Measurements from ENCODE around the gene SPANXN4. TPM values are rescaled to one million over a fixed set of nuclear protein-coding genes. Genes with fewer than 3 reads are reported as not detected.

Gene SPANXN4
- total RNA-seq: not detected
- not detected for polyA plus RNA-seq

- TF ChIP-seq HNF4G (IDR thresholded peaks at IDR 0.05): no peak
- TF ChIP-seq MAX (IDR thresholded peaks at IDR 0.05): no peak
- TF ChIP-seq ATF3 (IDR thresholded peaks at IDR 0.05): no peak
- no peak for TF ChIP-seq CTCF (IDR thresholded peaks at IDR 0.05; ENCODE audit: low read depth, low read length, missing input control)
- no peak for TF ChIP-seq JUND (IDR thresholded peaks at IDR 0.05)
- no peak for TF ChIP-seq REST (IDR thresholded peaks at IDR 0.05)
- no peak for TF ChIP-seq TAF1 (conservative IDR thresholded peaks at IDR 0.05)
- TF ChIP-seq RXRA (IDR thresholded peaks at IDR 0.05): no peak
- TF ChIP-seq HNF4A (conservative IDR thresholded peaks at IDR 0.05): no peak
- TF ChIP-seq SP1 (IDR thresholded peaks at IDR 0.05): no peak
- no peak for TF ChIP-seq GABPA (IDR thresholded peaks at IDR 0.05 in 1 of 2, conservative IDR thresholded peaks at IDR 0.05 in 1 of 2)
- no peak for TF ChIP-seq YY1 (IDR thresholded peaks at IDR 0.05)
- no peak for TF ChIP-seq FOXA1 (IDR thresholded peaks at IDR 0.05)
- no peaks in the 10 kb centered on the region for H3K27me3 ChIP-seq (ENCODE audit: control insufficient read depth in 4 of 4, insufficient read depth in 4 of 4, low read length in 3 of 4)
- no peaks in the 10 kb centered on the region for H3K4me1 ChIP-seq (ENCODE audit: control insufficient read depth in 4 of 4, insufficient read depth in 4 of 4, low read length in 3 of 4)
- H3K27ac ChIP-seq (ENCODE audit: low read depth in 1 of 2, low read length in 2 of 2): no peak within 1 kb of the TSS
- no peak within 1 kb of the TSS for H3K4me3 ChIP-seq (ENCODE audit: low read depth in 1 of 3, low read length in 3 of 3)
- 74% methylated on average over 2 of the region's 2 CpGs for WGBS
- DNase-seq (ENCODE audit: low spot score): no peak
- no peak within 1 kb of the TSS for H3K9ac ChIP-seq (ENCODE audit: low read depth in 1 of 2, low read length in 2 of 2)
- H3K9me3 ChIP-seq (ENCODE audit: control insufficient read depth in 4 of 4, low read length in 3 of 4): peaks cover 0 to 2% (median 0%) of the 10 kb centered on the region in 4 donors
- no peaks in the 10 kb centered on the region for H3K36me3 ChIP-seq (ENCODE audit: control insufficient read depth in 4 of 4, insufficient read depth in 3 of 4, low read depth in 1 of 4, low read length in 3 of 4)
Observed at GRCh38 chrX:143025628-143026027, at the start of gene SPANXN4. Gene SPANXN4, plus strand, starts transcription at chrX:143025928. Its CDS starts 87 bp downstream, at chrX:143026015.

GRCh38 chrX:142977128-142977914 lies 48.4 kb upstream of the SPANXN4 start:
- H3K4me1 ChIP-seq (ENCODE audit: control insufficient read depth in 4 of 4, insufficient read depth in 4 of 4, low read length in 3 of 4): no peaks in the 10 kb centered on the region
- H3K27me3 ChIP-seq (ENCODE audit: control insufficient read depth in 4 of 4, insufficient read depth in 4 of 4, low read length in 3 of 4): no peaks in the 10 kb centered on the region
- no peak for TF ChIP-seq SP1 (IDR thresholded peaks at IDR 0.05)
- no peak for TF ChIP-seq REST (IDR thresholded peaks at IDR 0.05)
- TF ChIP-seq RXRA (IDR thresholded peaks at IDR 0.05): no peak
- TF ChIP-seq JUND (IDR thresholded peaks at IDR 0.05): no peak
- TF ChIP-seq YY1 (IDR thresholded peaks at IDR 0.05): no peak
- TF ChIP-seq HNF4A (conservative IDR thresholded peaks at IDR 0.05): no peak
- no peak for TF ChIP-seq ZBTB33 (IDR thresholded peaks at IDR 0.05)
- TF ChIP-seq FOXA2 (IDR thresholded peaks at IDR 0.05): no peak
- TF ChIP-seq RAD21 (IDR thresholded peaks at IDR 0.05): no peak
- no peaks in the 10 kb centered on the region for H3K36me3 ChIP-seq (ENCODE audit: control insufficient read depth in 4 of 4, insufficient read depth in 3 of 4, low read depth in 1 of 4, low read length in 3 of 4)
- DNase-seq (ENCODE audit: low spot score): no peak
- no peak overlapping the region for H3K4me3 ChIP-seq (ENCODE audit: low read depth in 1 of 3, low read length in 3 of 3)
- H3K9ac ChIP-seq (ENCODE audit: low read depth in 1 of 2, low read length in 2 of 2): no peak overlapping the region
- 71% methylated on average over 6 of the region's 6 CpGs for WGBS
- no peak overlapping the region for H3K27ac ChIP-seq (ENCODE audit: low read depth in 1 of 2, low read length in 2 of 2)
- no peaks in the 10 kb centered on the region for H3K9me3 ChIP-seq (ENCODE audit: control insufficient read depth in 4 of 4, low read length in 3 of 4)
